ENCODE results near the gene HAUS8.
A peak's percentile ranks its signal among the peaks of the same experiment; 100 is the strongest.

HAUS8 gene

GRCh38 chr19:17070421-17070820 lies 4.8 kb downstream of the HAUS8 start:
- no peak overlapping the region for H3K4me3 ChIP-seq (ENCODE audit: low read depth, low read length)
- no peak for DNase-seq (ENCODE audit: low read depth, low spot score)
- TF ChIP-seq, protein P1, sequence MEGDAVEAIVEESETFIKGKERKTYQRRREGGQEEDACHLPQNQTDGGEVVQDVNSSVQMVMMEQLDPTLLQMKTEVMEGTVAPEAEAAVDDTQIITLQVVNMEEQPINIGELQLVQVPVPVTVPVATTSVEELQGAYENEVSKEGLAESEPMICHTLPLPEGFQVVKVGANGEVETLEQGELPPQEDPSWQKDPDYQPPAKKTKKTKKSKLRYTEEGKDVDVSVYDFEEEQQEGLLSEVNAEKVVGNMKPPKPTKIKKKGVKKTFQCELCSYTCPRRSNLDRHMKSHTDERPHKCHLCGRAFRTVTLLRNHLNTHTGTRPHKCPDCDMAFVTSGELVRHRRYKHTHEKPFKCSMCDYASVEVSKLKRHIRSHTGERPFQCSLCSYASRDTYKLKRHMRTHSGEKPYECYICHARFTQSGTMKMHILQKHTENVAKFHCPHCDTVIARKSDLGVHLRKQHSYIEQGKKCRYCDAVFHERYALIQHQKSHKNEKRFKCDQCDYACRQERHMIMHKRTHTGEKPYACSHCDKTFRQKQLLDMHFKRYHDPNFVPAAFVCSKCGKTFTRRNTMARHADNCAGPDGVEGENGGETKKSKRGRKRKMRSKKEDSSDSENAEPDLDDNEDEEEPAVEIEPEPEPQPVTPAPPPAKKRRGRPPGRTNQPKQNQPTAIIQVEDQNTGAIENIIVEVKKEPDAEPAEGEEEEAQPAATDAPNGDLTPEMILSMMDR (IDR thresholded peaks at IDR 0.05; ENCODE audit: low read depth, low read length), result no peak
- in situ Hi-C loops (cut with HindIII; ENCODE audit: low sequenced_read_pairs), result no loop called here

DNA sequence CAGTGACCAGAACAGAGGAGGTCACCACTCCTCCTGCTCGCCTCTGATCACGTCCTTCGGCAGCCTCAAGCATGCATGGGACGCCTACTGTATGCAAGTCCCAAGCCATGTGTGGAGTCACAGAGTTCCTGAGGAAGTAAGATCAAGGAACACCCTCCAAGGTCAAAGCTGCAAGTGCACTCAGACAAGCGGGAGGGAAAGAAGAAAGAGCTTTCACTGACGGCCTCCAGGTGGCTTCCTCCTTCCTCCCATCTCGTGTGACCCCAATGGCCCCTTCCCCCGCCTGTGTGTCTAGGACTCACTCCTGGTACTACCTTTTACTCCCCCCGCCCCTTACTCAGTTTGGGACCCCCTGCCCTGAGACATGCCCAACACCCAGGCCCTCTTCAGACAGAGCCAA lies 6.1 kb downstream of the HAUS8 start:
- H3K4me3 ChIP-seq (ENCODE audit: low read depth, low read length), result no peak overlapping the region
- in situ Hi-C loops (cut with HindIII; ENCODE audit: low sequenced_read_pairs), result no loop called here
- DNase-seq (ENCODE audit: low read depth, low spot score), result no peak
- TF ChIP-seq, protein P1 (IDR thresholded peaks at IDR 0.05; ENCODE audit: low read depth, low read length), result no peak

GRCh38 chr19:17063428-17063827 lies 11.8 kb downstream of the HAUS8 start:
- TF ChIP-seq, protein P1 (IDR thresholded peaks at IDR 0.05; ENCODE audit: low read depth, low read length), result no peak

GRCh38 chr19:17061691-17062090 lies 13.6 kb downstream of the HAUS8 start:
- in situ Hi-C loops (cut with HindIII; ENCODE audit: low sequenced_read_pairs), result no loop called here
- no peak for DNase-seq (ENCODE audit: low read depth, low spot score)
- TF ChIP-seq, protein P1 (IDR thresholded peaks at IDR 0.05; ENCODE audit: low read depth, low read length), result no peak
- no peak overlapping the region for H3K4me3 ChIP-seq (ENCODE audit: low read depth, low read length)

More at GRCh38 chr19:17063428-17063827, 11.8 kb downstream of the HAUS8 start:
- H3K4me3 ChIP-seq (ENCODE audit: low read depth, low read length), result no peak overlapping the region
- DNase-seq (ENCODE audit: low read depth, low spot score), result no peak
- in situ Hi-C loops (cut with HindIII; ENCODE audit: low sequenced_read_pairs), result no loop called here

GRCh38 chr19:17061205-17061604 lies 14.0 kb downstream of the HAUS8 start:
- no peak for DNase-seq (ENCODE audit: low read depth, low spot score)
- TF ChIP-seq, protein P1 (IDR thresholded peaks at IDR 0.05; ENCODE audit: low read depth, low read length), result no peak
- H3K4me3 ChIP-seq (ENCODE audit: low read depth, low read length), result no peak overlapping the region
- in situ Hi-C loops (cut with HindIII; ENCODE audit: low sequenced_read_pairs), result no loop called here

- no peak overlapping the region for H3K4me3 ChIP-seq (ENCODE audit: low read depth, low read length)
- TF ChIP-seq, protein P1 (IDR thresholded peaks at IDR 0.05; ENCODE audit: low read depth, low read length), result no peak
- no peak for DNase-seq (ENCODE audit: low read depth, low spot score)
- in situ Hi-C loops (cut with HindIII; ENCODE audit: low sequenced_read_pairs), result no loop called here
These were observed 14.4 kb downstream of the HAUS8 start for GRCh38 chr19:17060802-17061201.

GRCh38 chr19:17058236-17058635 lies 17.0 kb downstream of the HAUS8 start:
- in situ Hi-C loops (cut with HindIII; ENCODE audit: low sequenced_read_pairs), result no loop called here
- no peak overlapping the region for H3K4me3 ChIP-seq (ENCODE audit: low read depth, low read length)
- TF ChIP-seq, protein P1 (IDR thresholded peaks at IDR 0.05; ENCODE audit: low read depth, low read length), result no peak
- peak; percentile 38 for DNase-seq (ENCODE audit: low read depth, low spot score)
